Measurements from ENCODE around the gene HSD17B14.

GRCh38 chr19:48793271-48793670, 43.0 kb downstream of the HSD17B14 start:
- TF ChIP-seq, protein P1, sequence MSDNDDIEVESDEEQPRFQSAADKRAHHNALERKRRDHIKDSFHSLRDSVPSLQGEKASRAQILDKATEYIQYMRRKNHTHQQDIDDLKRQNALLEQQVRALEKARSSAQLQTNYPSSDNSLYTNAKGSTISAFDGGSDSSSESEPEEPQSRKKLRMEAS (IDR thresholded peaks at IDR 0.05) = no peak
- no peak for TF ChIP-seq POLR2A (IDR thresholded peaks at IDR 0.05; ENCODE audit: borderline replicate concordance, extremely low read depth, insufficient read depth, insufficient read length)
- no peak for TF ChIP-seq EZH2phosphoT487 (IDR thresholded peaks at IDR 0.05; ENCODE audit: borderline replicate concordance)
- TF ChIP-seq EZH2 (IDR thresholded peaks at IDR 0.05) = no peak

Data from HCT116 (cell line).